HCT116 (cell line): Measurements from ENCODE around the gene RAVER1. TPM values are rescaled to one million over a fixed set of nuclear protein-coding genes. Genes with fewer than 3 reads are reported as not detected.

Experiments
- ATAC-seq: fragments of 200-7000 bp; cut with Tn5 transposase; 2 replicates; pipeline ENCODE4 v1.9.1; 2020; ENCODE audit warnings: mild to moderate bottlenecking, moderate library complexity
- BruUV-seq: library from RNA; stranded (reverse); fragments of 400-500 nt; replicated peaks from 2 replicates; lab custom pipeline; 2021; lab: Mats Ljungman, UMichigan
- CTCF ChIA-PET: fragments of 300-600 bp; sonication (Branson Sonifier 250); formaldehyde crosslinking; loops from one replicate; lab custom pipeline; 2021; ENCODE audit warnings: antibody characterized with exemption; lab: Charles Lee
- POLR2A ChIA-PET: fragments of 300-600, 350-600 bp; sonication (Branson Sonifier 250); formaldehyde crosslinking; loops from one replicate; lab custom pipeline; 2021; ENCODE audit warnings: antibody characterized with exemption; lab: Charles Lee
- RAD21 ChIA-PET, 2 experiments: fragments of 300-600 bp; sonication (Branson Sonifier 250); formaldehyde crosslinking; loops; one replicate each; lab custom pipeline; 2023; ENCODE audit warnings: low total read pairs in 2 of 2; ENCODE audit not compliant: uncharacterized antibody in 2 of 2, unreplicated experiment in 2 of 2, low non-redundant PET in 1 of 2; lab: Charles Lee
- DNase-seq: peaks from one replicate; pipeline ENCODE4 v3.0.0-alpha.2; 2010; ENCODE audit warnings: low read depth, low spot score
- H2AFZ ChIP-seq: fragments of 200-600 bp; shearing (Covaris generic), sonication (generic); 2 replicates; pipeline ENCODE4 v1.6.1; 2017; ENCODE audit warnings: low read depth, mixed run types, mixed read lengths, antibody characterized with exemption, low read length; ENCODE audit not compliant: poor library complexity, severe bottlenecking
- H3K27ac ChIP-seq: 2 replicates; pipeline ENCODE4 v1.5.1; 2012; ENCODE audit warnings: low read depth, low read length
- H3K27me3 ChIP-seq: fragments of 200-600 bp; sonication (generic); 2 replicates; pipeline ENCODE4 v1.6.1; 2016; ENCODE audit warnings: mixed run types, low read length, mixed read lengths; ENCODE audit not compliant: insufficient read depth
- H3K36me3 ChIP-seq, 2 experiments: fragments of 200-500 bp in 1 of 2; fragments of 200-600 bp in 1 of 2; sonication (Bioruptor generic) in 1 of 2; sonication (generic) in 1 of 2; 2 replicates each; pipeline versions ENCODE4 v1.5.1 to v1.6.1; 2014 to 2016; ENCODE audit warnings: low read length in 2 of 2, inconsistent platforms in 1 of 2, mixed read lengths in 1 of 2, mixed run types in 1 of 2; ENCODE audit not compliant: insufficient read depth in 2 of 2, control insufficient read depth in 1 of 2
- H3K4me1 ChIP-seq, 2 experiments: fragments of 200-600 bp in 1 of 2; sonication (generic) in 1 of 2; 2 replicates each; pipeline versions ENCODE4 v1.5.1 to v1.6.1; 2012 to 2017; ENCODE audit warnings: low read length in 2 of 2, inconsistent platforms in 1 of 2, mild to moderate bottlenecking in 1 of 2, mixed read lengths in 1 of 2, mixed run types in 1 of 2, moderate library complexity in 1 of 2; ENCODE audit not compliant: insufficient read depth in 2 of 2, control insufficient read depth in 1 of 2
- H3K4me2 ChIP-seq: fragments of 200-600 bp; sonication (generic); 2 replicates; pipeline ENCODE4 v1.6.1; 2017; ENCODE audit warnings: mixed run types, low read length, mixed read lengths
- H3K4me3 ChIP-seq, 2 experiments: fragments of 200-600 bp in 1 of 2; sonication (generic) in 1 of 2; replicated peaks in 1 of 2; 2 replicates each; pipeline ENCODE4 v1.5.1; 2011 to 2016; ENCODE audit warnings: low read length in 2 of 2, control low read depth in 1 of 2, low read depth in 1 of 2, mild to moderate bottlenecking in 1 of 2, mixed read lengths in 1 of 2, mixed run types in 1 of 2
- H3K79me2 ChIP-seq: fragments of 200-600 bp; sonication (generic); 2 replicates; pipeline ENCODE4 v1.6.1; 2017; ENCODE audit warnings: mild to moderate bottlenecking, mixed run types, low read length, moderate library complexity, mixed read lengths; ENCODE audit not compliant: insufficient read depth
- H3K9ac ChIP-seq: fragments of 200-600 bp; sonication (generic); 2 replicates; pipeline ENCODE4 v1.6.1; 2016; ENCODE audit warnings: low read length, mixed read lengths
- H3K9me2 ChIP-seq: fragments of 200-600 bp; sonication (generic), shearing (Covaris generic); 2 replicates; pipeline ENCODE4 v1.6.1; 2017; ENCODE audit warnings: mixed run types, mild to moderate bottlenecking, moderate library complexity; ENCODE audit not compliant: insufficient read depth
- H3K9me3 ChIP-seq, 2 experiments: fragments of 200-500 bp in 1 of 2; fragments of 200-600 bp in 1 of 2; sonication (Bioruptor generic) in 1 of 2; sonication (generic) in 1 of 2; 2 replicates each; pipeline ENCODE4 v1.6.1; 2014 to 2017; ENCODE audit warnings: low read length in 2 of 2, mixed read lengths in 2 of 2, inconsistent platforms in 1 of 2, low read depth in 1 of 2, mild to moderate bottlenecking in 1 of 2, mixed run types in 1 of 2, moderate library complexity in 1 of 2; ENCODE audit not compliant: control insufficient read depth in 1 of 2, insufficient read depth in 1 of 2
- H4K20me1 ChIP-seq: fragments of 200-600 bp; sonication (generic), shearing (Covaris generic); 2 replicates; pipeline ENCODE4 v1.6.1; 2017; ENCODE audit warnings: mixed run types, mild to moderate bottlenecking, moderate library complexity; ENCODE audit not compliant: insufficient read depth
- ATF3 ChIP-seq: IDR thresholded peaks from 2 replicates; pipeline ENCODE4 v1.6.1; 2012
- CBX3 ChIP-seq: IDR thresholded peaks from 2 replicates; pipeline ENCODE4 v1.6.1; 2012; ENCODE audit warnings: low read depth
- CEBPB ChIP-seq: IDR thresholded peaks from 2 replicates; pipeline ENCODE4 v1.6.1; 2012; ENCODE audit warnings: low read depth
- CTCF ChIP-seq, 3 experiments: fragments of 200-600 bp in 1 of 3; sonication (generic) in 1 of 3; IDR thresholded peaks in 2 of 3; conservative IDR thresholded peaks in 1 of 3; 2 replicates each; pipeline ENCODE4 v1.5.1; 2012 to 2017; ENCODE audit warnings: low read depth in 2 of 3, low read length in 2 of 3, antibody characterized with exemption in 1 of 3, borderline replicate concordance in 1 of 3, control low read depth in 1 of 3, mild to moderate bottlenecking in 1 of 3, mixed read lengths in 1 of 3, mixed run types in 1 of 3, moderate library complexity in 1 of 3; ENCODE audit not compliant: insufficient read depth in 1 of 3
- EGR1 ChIP-seq: IDR thresholded peaks from 2 replicates; pipeline ENCODE4 v1.6.1; 2012; ENCODE audit warnings: low read depth
- ELF1 ChIP-seq: IDR thresholded peaks from 2 replicates; pipeline ENCODE4 v1.6.1; 2012; ENCODE audit warnings: low read depth, borderline replicate concordance
- FOSL1 ChIP-seq: IDR thresholded peaks from 2 replicates; pipeline ENCODE4 v1.6.1; 2012; ENCODE audit warnings: low read depth
- JUND ChIP-seq: IDR thresholded peaks from 2 replicates; pipeline ENCODE4 v1.6.1; 2012
- POLR2A ChIP-seq: IDR thresholded peaks from 2 replicates; pipeline ENCODE4 v1.7.0; 2011; ENCODE audit warnings: borderline replicate concordance; ENCODE audit not compliant: insufficient read depth, insufficient read length; ENCODE audit errors: extremely low read depth
- REST ChIP-seq: IDR thresholded peaks from 2 replicates; pipeline ENCODE4 v1.6.1; 2012; ENCODE audit warnings: low read depth
- SIN3A ChIP-seq: IDR thresholded peaks from 2 replicates; pipeline ENCODE4 v1.6.1; 2012; ENCODE audit warnings: low read depth
- ZBTB33 ChIP-seq: IDR thresholded peaks from 2 replicates; pipeline ENCODE4 v1.6.1; 2011; ENCODE audit warnings: mild to moderate bottlenecking, low read length, moderate library complexity; ENCODE audit not compliant: insufficient replicate concordance; ENCODE audit errors: extremely low read depth
- ZFX ChIP-seq: fragments of 450-650 bp; IDR thresholded peaks from 2 replicates; pipeline ENCODE4 v1.6.1; 2017
- ZNF274 ChIP-seq: fragments of 200-500 bp; sonication (Bioruptor generic); IDR thresholded peaks from 2 replicates; pipeline ENCODE4 v1.6.1; 2014; ENCODE audit warnings: mild to moderate bottlenecking, low read depth, low read length, inconsistent platforms
- intact Hi-C: fragments of 100-400 bp; cut with micrococcal nuclease; formaldehyde crosslinking; loops from 2 replicates; pipeline ENCODE4 v1.10.0; 2022
- total RNA-seq: library from RNA; stranded (reverse); gene quantifications from one replicate; pipeline ENCODE4 v1.2.1, GENCODE V29; 2021; ENCODE audit not compliant: unreplicated experiment

The RAVER1 gene
- total RNA-seq, 1 experiment from 2014 or later: 71.0 TPM

GRCh38 chr19:10266706-10267105 lies 66.6 kb downstream of the RAVER1 start:
- TF ChIP-seq EGR1 (no peak), ATF3 (no peak), JUND (no peak), ZNF274 (no peak), SIN3A (no peak), ZBTB33 (no peak), FOSL1 (no peak), CEBPB (no peak), ELF1 (no peak), ZFX (no peak), POLR2A (no peak), CBX3 (no peak), REST (no peak), CTCF (IDR thresholded peaks at IDR 0.05 in 2 of 3, conservative IDR thresholded peaks at IDR 0.05 in 1 of 3; ENCODE audit: borderline replicate concordance in 1 of 3, insufficient read depth in 1 of 3, low read depth in 2 of 3, low read length in 2 of 3) (no peak)
- no peak overlapping the region for H3K9ac ChIP-seq
- no peaks in the 10 kb centered on the region for H3K9me3 ChIP-seq
- intact Hi-C loops: no loop called here
- no peak for DNase-seq
- no peaks in the 10 kb centered on the region for H4K20me1 ChIP-seq
- H3K27me3 ChIP-seq: no peaks in the 10 kb centered on the region
- no peaks in the 10 kb centered on the region for H3K79me2 ChIP-seq
- no peak overlapping the region for H3K4me3 ChIP-seq
- no peak overlapping the region for H3K27ac ChIP-seq
- no TSS peak for BruUV-seq
- CTCF ChIA-PET: interaction anchor here (2.0 to 7.2 kb wide), 2 partner anchors 7 to 122 kb away, joined by 12 to 131 read pairs; no protein-coding TSS in a partner anchor
- H3K36me3 ChIP-seq: no peaks in the 10 kb centered on the region
- RAD21 ChIA-PET: no interaction called here
- ATAC-seq: no peak
- H3K9me2 ChIP-seq: no peaks in the 10 kb centered on the region
- peaks cover 11 to 24% of the 10 kb centered on the region in 2 experiments for H3K4me1 ChIP-seq
- POLR2A ChIA-PET: no interaction called here
- no peak overlapping the region for H2AFZ ChIP-seq
- H3K4me2 ChIP-seq: no peak overlapping the region
